Activated CD4-positive, alpha-beta memory T cell treated with anti-CD3 and anti-CD28 coated beads, Interleukin-2, amount 10 ng/mL, durations not matched to agents 7 days and 5 days (primary cell): ENCODE data around the gene EDARADD. TPM values are rescaled to one million over a fixed set of nuclear protein-coding genes. Genes with fewer than 3 reads are reported as not detected.

Source experiments
- CTCF ChIA-PET: fragments of 350-600 bp; sonication (Branson Sonifier 250); formaldehyde crosslinking; loops from one replicate; lab custom pipeline; 2021; ENCODE audit warnings: antibody characterized with exemption, inconsistent platforms; lab: Charles Lee
- POLR2A ChIA-PET: fragments of 350-600 bp; sonication (Branson Sonifier 250); formaldehyde crosslinking; loops from one replicate; lab custom pipeline; 2021; ENCODE audit warnings: antibody characterized with exemption; lab: Charles Lee
- DNase-seq: peaks from one replicate; pipeline ENCODE4 v3.0.0-alpha.2; 2020
- H3K27ac Mint-ChIP-seq: one replicate; pipeline ENCODE4 v1.8.0; 2021; ENCODE audit warnings: mild to moderate bottlenecking, mixed read lengths
- H3K27me3 Mint-ChIP-seq: one replicate; pipeline ENCODE4 v1.8.0; 2021; ENCODE audit warnings: mixed read lengths
- H3K36me3 Mint-ChIP-seq: one replicate; pipeline ENCODE4 v1.8.0; 2021; ENCODE audit warnings: low read depth, mixed read lengths
- H3K4me1 Mint-ChIP-seq: one replicate; pipeline ENCODE4 v1.8.0; 2021; ENCODE audit warnings: mixed read lengths
- H3K4me3 Mint-ChIP-seq: one replicate; pipeline ENCODE4 v1.8.0; 2021; ENCODE audit warnings: mild to moderate bottlenecking, mixed read lengths
- H3K9me3 Mint-ChIP-seq: one replicate; pipeline ENCODE4 v1.8.0; 2021; ENCODE audit warnings: mixed read lengths
- total RNA-seq, 2 experiments: library from RNA; stranded (reverse); gene quantifications; one replicate each; pipeline ENCODE4 v1.2.3, GENCODE V29; 2021

EDARADD gene
- total RNA-seq, 2 experiments from 2014 or later: 5.4 to 6.2 TPM

- Mint-ChIP-seq H3K9me3 (no peaks in the 10 kb centered on the region), H3K4me1 (peaks cover 50% of the 10 kb centered on the region), H3K27me3 (peaks cover 2% of the 10 kb centered on the region), H3K27ac (no peak overlapping the region), H3K4me3 (no peak overlapping the region), H3K36me3 (peaks cover 12% of the 10 kb centered on the region)
- ChIA-PET CTCF (no interaction called here), POLR2A (no interaction called here)
- no peak for DNase-seq
Measured at GRCh38 chr1:236518322-236518721, 124.2 kb downstream of the EDARADD start.

DNA sequence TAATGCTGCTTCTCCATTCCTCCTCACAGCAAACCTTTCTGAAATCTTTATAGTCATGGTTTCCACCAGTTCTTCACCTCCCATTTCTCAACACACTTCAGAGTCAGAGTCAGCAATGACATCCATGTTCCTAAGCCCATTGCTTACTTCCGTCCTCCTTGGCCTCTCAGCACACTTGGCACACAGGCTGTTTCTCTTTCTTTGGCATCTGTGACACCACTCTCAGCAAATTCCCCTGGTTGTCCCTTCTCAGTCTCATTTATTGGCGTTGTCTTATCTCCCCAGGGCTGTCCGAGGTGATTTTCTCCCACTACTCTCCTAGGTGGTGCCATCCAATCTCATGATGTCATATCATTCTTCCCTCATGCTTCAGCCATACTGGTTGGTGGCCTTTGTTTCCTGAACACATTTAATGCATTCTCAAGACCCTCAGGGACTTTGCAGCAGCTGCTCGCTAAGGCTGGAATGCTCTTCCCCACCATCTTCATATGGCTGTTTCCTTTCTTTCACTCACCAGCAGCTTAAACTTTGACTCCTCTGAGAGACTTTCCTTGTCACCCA, 126.4 kb downstream of the EDARADD start:
- Mint-ChIP-seq H3K36me3 (peaks cover 21% of the 10 kb centered on the region), H3K27ac (no peak overlapping the region), H3K4me1 (peaks cover 55% of the 10 kb centered on the region), H3K9me3 (no peaks in the 10 kb centered on the region), H3K27me3 (peaks cover 2% of the 10 kb centered on the region), H3K4me3 (no peak overlapping the region)
- ChIA-PET POLR2A (no interaction called here), CTCF (no interaction called here)
- no peak for DNase-seq

DNA sequence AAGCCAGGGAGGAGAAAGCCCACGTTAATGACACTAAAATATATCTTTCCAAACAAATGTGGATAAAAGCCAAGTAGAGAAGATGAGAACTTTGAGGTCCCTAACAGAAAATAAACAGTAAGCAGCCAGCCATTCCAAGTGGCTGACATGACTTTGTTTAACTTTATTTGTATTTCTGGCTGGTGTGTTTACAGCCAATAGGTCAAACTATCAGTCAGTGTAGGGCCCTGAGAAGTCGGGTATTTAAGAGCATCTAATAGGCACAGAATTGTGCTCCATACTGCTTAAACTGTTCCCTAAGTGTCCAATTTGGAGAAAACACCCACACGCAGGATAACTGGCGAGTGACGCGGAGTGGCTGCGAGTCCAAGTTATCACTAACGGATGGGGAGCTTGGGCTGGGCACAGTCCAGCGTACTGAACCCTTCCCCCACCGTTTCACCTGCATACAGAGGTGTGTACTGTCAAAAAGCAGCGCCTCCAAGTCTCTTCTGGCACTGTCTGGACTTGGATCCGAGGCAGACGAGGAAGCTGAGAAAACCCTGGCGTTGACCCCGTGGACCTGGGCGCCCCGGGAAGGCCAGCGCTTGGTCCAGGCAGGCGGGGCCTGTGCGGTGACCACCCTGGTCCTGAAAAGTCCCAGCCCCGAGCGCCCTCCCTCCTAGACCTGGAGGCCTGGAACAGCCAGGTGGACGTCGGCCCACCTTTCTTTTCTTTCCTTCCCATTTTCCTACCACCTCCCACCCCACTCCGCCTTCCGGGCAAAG, 129.0 kb downstream of the EDARADD start:
- H3K27ac Mint-ChIP-seq: peak overlapping the region; percentile 98
- POLR2A ChIA-PET: interaction anchor here (0.9 to 2.6 kb wide), 12 partner anchors 8 to 273 kb away, joined by 3 to 18 read pairs (median 4); partner anchors contain the start of gene HEATR1

GRCh38 chr1:236523704-236524141, 129.6 kb downstream of the EDARADD start, which contains the start of gene LGALS8:
LGALS8 (plus strand) TSS chr1:236523982; CDS start chr1:236526071, 2,089 bp downstream.
- peak within 1 kb of the TSS; percentile 88 for H3K4me3 Mint-ChIP-seq
- ChIA-PET CTCF (interaction anchor here (0.9 kb wide), 1 partner anchor 10 kb away, joined by 4 read pairs; no protein-coding TSS in a partner anchor), POLR2A (interaction anchor here (0.5 to 2.6 kb wide), 15 partner anchors 9 to 273 kb away, joined by 3 to 18 read pairs (median 3); partner anchors contain the start of gene HEATR1)
- peaks cover 2% of the 10 kb centered on the region for H3K27me3 Mint-ChIP-seq
- peak; percentile 90 for DNase-seq
- H3K27ac Mint-ChIP-seq: peak within 1 kb of the TSS; percentile 98
- no peaks in the 10 kb centered on the region for H3K9me3 Mint-ChIP-seq
- peaks cover 38% of the 10 kb centered on the region for H3K36me3 Mint-ChIP-seq
- peaks cover 41% of the 10 kb centered on the region for H3K4me1 Mint-ChIP-seq

More for the DNA sequence above, 129.0 kb downstream of the EDARADD start:
- DNase-seq: no peak
- Mint-ChIP-seq H3K9me3 (no peaks in the 10 kb centered on the region), H3K36me3 (peaks cover 35% of the 10 kb centered on the region), H3K4me1 (peaks cover 46% of the 10 kb centered on the region), H3K4me3 (peak overlapping the region; percentile 88), H3K27me3 (peaks cover 2% of the 10 kb centered on the region)
- CTCF ChIA-PET: interaction anchor here (0.9 kb wide), 1 partner anchor 11 kb away, joined by 4 read pairs; no protein-coding TSS in a partner anchor

- peak overlapping the region; percentile 98 for H3K27ac Mint-ChIP-seq
- H3K4me1 Mint-ChIP-seq: peaks cover 47% of the 10 kb centered on the region
- peak overlapping the region; percentile 88 for H3K4me3 Mint-ChIP-seq
- no peaks in the 10 kb centered on the region for H3K9me3 Mint-ChIP-seq
- ChIA-PET POLR2A (interaction anchor here (0.5 to 2.6 kb wide), 20 partner anchors 8 to 272 kb away, joined by 3 to 18 read pairs (median 4); partner anchors contain the start of gene HEATR1), CTCF (interaction anchor here (0.9 to 1.1 kb wide), 2 partner anchors 10 kb away, joined by 4 read pairs; no protein-coding TSS in a partner anchor)
- peaks cover 42% of the 10 kb centered on the region for H3K36me3 Mint-ChIP-seq
- DNase-seq: peak; percentile 69
- peaks cover 2% of the 10 kb centered on the region for H3K27me3 Mint-ChIP-seq
Measured at GRCh38 chr1:236524142-236524894, 130.2 kb downstream of the EDARADD start.

DNA sequence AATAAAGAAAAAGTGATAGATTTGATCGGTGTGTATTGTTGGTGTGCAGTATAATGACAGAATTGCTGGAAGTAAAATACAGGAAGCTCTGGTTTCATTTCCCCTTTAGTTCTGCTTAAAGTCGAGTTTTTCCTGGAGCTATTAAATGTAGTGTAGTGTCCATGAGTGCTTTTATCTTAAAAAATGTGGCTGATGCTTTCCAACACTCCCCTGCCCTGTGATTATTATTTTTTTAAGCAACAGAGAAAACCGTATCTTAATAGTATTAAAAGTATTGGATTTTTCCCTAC, 130.8 kb downstream of the EDARADD start:
- ChIA-PET POLR2A (interaction anchor here (0.6 to 2.6 kb wide), 12 partner anchors 8 to 926 kb away, joined by 3 to 18 read pairs (median 4); partner anchors contain the start of gene HEATR1), CTCF (interaction anchor here (1.1 to 1.7 kb wide), 2 partner anchors 10 to 17 kb away, joined by 4 read pairs; no protein-coding TSS in a partner anchor)
- H3K4me3 Mint-ChIP-seq: peak overlapping the region; percentile 88
- H3K9me3 Mint-ChIP-seq: no peaks in the 10 kb centered on the region
- no peak for DNase-seq
- peaks cover 47% of the 10 kb centered on the region for H3K4me1 Mint-ChIP-seq
- H3K36me3 Mint-ChIP-seq: peaks cover 39% of the 10 kb centered on the region
- H3K27ac Mint-ChIP-seq: peak overlapping the region; percentile 98
- H3K27me3 Mint-ChIP-seq: peaks cover 2% of the 10 kb centered on the region

- Mint-ChIP-seq H3K27ac (no peak overlapping the region), H3K27me3 (peaks cover 1% of the 10 kb centered on the region), H3K36me3 (peaks cover 44% of the 10 kb centered on the region), H3K9me3 (no peaks in the 10 kb centered on the region), H3K4me3 (peak overlapping the region; percentile 11), H3K4me1 (peaks cover 55% of the 10 kb centered on the region)
- DNase-seq: no peak
- POLR2A ChIA-PET: interaction anchor here (1.2 to 1.8 kb wide), 2 partner anchors 10 to 79 kb away, joined by 3 to 5 read pairs; partner anchors contain the start of gene HEATR1
- CTCF ChIA-PET: interaction anchor here (1.7 kb wide), 1 partner anchor 18 kb away, joined by 4 read pairs; no protein-coding TSS in a partner anchor
Measured at GRCh38 chr1:236526079-236526478, 132.0 kb downstream of the EDARADD start.

- H3K4me1 Mint-ChIP-seq: peaks cover 66% of the 10 kb centered on the region
- no peaks in the 10 kb centered on the region for H3K27me3 Mint-ChIP-seq
- no peaks in the 10 kb centered on the region for H3K9me3 Mint-ChIP-seq
- ChIA-PET CTCF (no interaction called here), POLR2A (interaction anchor here (1.0 kb wide), 1 partner anchor 13 kb away, joined by 3 read pairs; no protein-coding TSS in a partner anchor)
- DNase-seq: no peak
- no peak overlapping the region for H3K4me3 Mint-ChIP-seq
- H3K27ac Mint-ChIP-seq: peak overlapping the region; percentile 38
- peaks cover 62% of the 10 kb centered on the region for H3K36me3 Mint-ChIP-seq
Measured at GRCh38 chr1:236530286-236530685, 136.2 kb downstream of the EDARADD start.

DNA sequence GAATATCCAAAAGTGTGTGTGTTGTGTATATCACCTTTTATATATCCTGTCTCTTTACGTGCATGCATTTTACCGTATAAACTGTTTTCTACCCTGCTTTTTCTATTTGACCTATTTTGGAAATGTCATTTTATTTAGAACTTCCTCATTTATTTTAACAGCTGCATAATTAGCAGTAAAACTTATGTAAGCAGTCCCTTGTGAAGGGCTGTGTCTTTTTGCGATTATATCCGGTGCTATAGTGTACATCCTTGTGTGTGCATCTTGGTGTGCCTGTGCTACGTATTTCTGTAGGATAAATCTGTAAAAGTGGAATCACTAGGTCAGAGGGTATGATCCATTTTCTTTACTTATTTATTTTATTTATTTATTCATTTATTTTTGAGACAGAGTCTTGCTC, 136.9 kb downstream of the EDARADD start:
- POLR2A ChIA-PET: interaction anchor here (1.0 to 1.6 kb wide), 2 partner anchors 14 to 1026 kb away, joined by 3 to 4 read pairs; no protein-coding TSS in a partner anchor
- peaks cover 69% of the 10 kb centered on the region for H3K4me1 Mint-ChIP-seq

GRCh38 chr1:236532850-236533249, 138.8 kb downstream of the EDARADD start:
- Mint-ChIP-seq H3K36me3 (peaks cover 66% of the 10 kb centered on the region), H3K4me1 (peaks cover 59% of the 10 kb centered on the region)
- DNase-seq: no peak

More for the DNA sequence above, 136.9 kb downstream of the EDARADD start:
- Mint-ChIP-seq H3K27me3 (no peaks in the 10 kb centered on the region), H3K36me3 (peaks cover 66% of the 10 kb centered on the region), H3K4me3 (no peak overlapping the region), H3K9me3 (no peaks in the 10 kb centered on the region), H3K27ac (no peak overlapping the region)
- CTCF ChIA-PET: no interaction called here
- DNase-seq: no peak

GRCh38 chr1:236534151-236534651, 140.1 kb downstream of the EDARADD start:
- Mint-ChIP-seq H3K27ac (peak overlapping the region; percentile 81), H3K36me3 (peaks cover 73% of the 10 kb centered on the region), H3K9me3 (no peaks in the 10 kb centered on the region), H3K4me1 (peaks cover 53% of the 10 kb centered on the region), H3K27me3 (no peaks in the 10 kb centered on the region), H3K4me3 (peak overlapping the region; percentile 22)
- ChIA-PET CTCF (interaction anchor here (1.0 to 1.4 kb wide), 3 partner anchors 8 to 10 kb away, joined by 3 to 4 read pairs (median 4); partner anchors contain the start of gene LGALS8), POLR2A (interaction anchor here (1.2 to 1.9 kb wide), 6 partner anchors 10 to 71 kb away, joined by 3 to 18 read pairs (median 8); partner anchors contain the start of genes HEATR1 and LGALS8)
- DNase-seq: peak; percentile 57

More at GRCh38 chr1:236532850-236533249, 138.8 kb downstream of the EDARADD start:
- Mint-ChIP-seq H3K27me3 (no peaks in the 10 kb centered on the region), H3K4me3 (no peak overlapping the region), H3K9me3 (no peaks in the 10 kb centered on the region), H3K27ac (peak overlapping the region; percentile 65)
- ChIA-PET CTCF (no interaction called here), POLR2A (no interaction called here)
